ENCODE results near the gene SNRNP35. TPM values are rescaled to one million over a fixed set of nuclear protein-coding genes. Genes with fewer than 3 reads are reported as not detected.

SNRNP35 gene
- total and polyA plus RNA-seq, 9 of the 15 experiments (the other 6 are each of a cell fraction or from before 2014, with no cell fraction given), result 17.7 to 41.0 (median 25.5) TPM

GRCh38 chr12:123436017-123436964 lies 21.6 kb upstream of the SNRNP35 start, which contains the start of gene RILPL2 (continued):
- TF ChIP-seq NKRF (IDR thresholded peaks at IDR 0.05; ENCODE audit: borderline replicate concordance) (no peak; the same call in 1 of the 2 replicates), ZNF140 (CRISPR knock-in tag; IDR thresholded peaks at IDR 0.05) (no peak), TAL1 (IDR thresholded peaks at IDR 0.05) (no peak), CEBPB (tag; IDR thresholded peaks at IDR 0.05) (peak; percentile 71), HNRNPL (IDR thresholded peaks at IDR 0.05; ENCODE audit: low read depth, low read length) (no peak), ZNF583 (CRISPR knock-in tag; IDR thresholded peaks at IDR 0.05) (no peak), CBFA2T2 (conservative IDR thresholded peaks at IDR 0.05) (no peak), ZNF280A (IDR thresholded peaks at IDR 0.05; ENCODE audit: low read depth, partially characterized antibody) (no peak), ARID4B (CRISPR knock-in tag; IDR thresholded peaks at IDR 0.05) (no peak), SMARCA4 (IDR thresholded peaks at IDR 0.05) (no peak), E2F3 (CRISPR knock-in tag; IDR thresholded peaks at IDR 0.05) (no peak), THRB (CRISPR knock-in tag; conservative IDR thresholded peaks at IDR 0.05) (no peak), EZH2 (IDR thresholded peaks at IDR 0.05; ENCODE audit: borderline replicate concordance, low read depth, low read length) (no peak), TARDBP (IDR thresholded peaks at IDR 0.05) (no peak)

All from K562 (cell line).